ENCODE results near the gene LSS. TPM values are rescaled to one million over a fixed set of nuclear protein-coding genes. Genes with fewer than 3 reads are reported as not detected.

The LSS gene
- polyA plus RNA-seq, 1 donor from 2014 or later = 101 TPM

GRCh38 chr21:46269466-46269865, 40.9 kb upstream of the LSS start:
- Histone ChIP-seq H3K27me3 (ENCODE audit: insufficient read depth, low read depth, low read length) (no peaks in the 10 kb centered on the region), H3K27ac (ENCODE audit: low read length) (no peak overlapping the region), H3K4me3 (ENCODE audit: low read length) (no peak overlapping the region), H3K79me2 (replicated peaks; ENCODE audit: insufficient read depth, low read length) (no peaks in the 10 kb centered on the region), H4K20me1 (ENCODE audit: insufficient read depth) (no peaks in the 10 kb centered on the region), H3K4me2 (ENCODE audit: low read length) (no peak overlapping the region), H3K9me3 (ENCODE audit: low read length) (no peaks in the 10 kb centered on the region), H3F3A (ENCODE audit: insufficient read depth, low read length, poor library complexity, severe bottlenecking) (no peaks in the 10 kb centered on the region), H3K9ac (ENCODE audit: low read length) (no peak overlapping the region), H3K9me2 (ENCODE audit: insufficient read depth, low read length) (no peaks in the 10 kb centered on the region), H2AFZ (ENCODE audit: low read depth, low read length) (no peak overlapping the region), H3K36me3 (ENCODE audit: insufficient read depth, low read length) (peaks cover 5% of the 10 kb centered on the region)
- no peak for TF ChIP-seq SMC3 (conservative IDR thresholded peaks at IDR 0.05; ENCODE audit: poor library complexity)
- TF ChIP-seq RAD21 (conservative IDR thresholded peaks at IDR 0.05) = no peak
- TF ChIP-seq EP300 (conservative IDR thresholded peaks at IDR 0.05; ENCODE audit: poor library complexity, severe bottlenecking) = no peak
- no peak for TF ChIP-seq CTCF (IDR thresholded peaks at IDR 0.05; ENCODE audit: poor library complexity, severe bottlenecking)
- TF ChIP-seq POLR2AphosphoS5 (IDR thresholded peaks at IDR 0.05) = no peak
- no peak for TF ChIP-seq MXI1 (conservative IDR thresholded peaks at IDR 0.05; ENCODE audit: poor library complexity, severe bottlenecking)

GRCh38 chr21:46268371-46268770, 39.8 kb upstream of the LSS start:
- Histone ChIP-seq H3K9me3 (ENCODE audit: low read length) (no peaks in the 10 kb centered on the region), H3K36me3 (ENCODE audit: insufficient read depth, low read length) (peaks cover 5% of the 10 kb centered on the region), H3K9me2 (ENCODE audit: insufficient read depth, low read length) (no peaks in the 10 kb centered on the region)

More at GRCh38 chr21:46268371-46268770, 39.8 kb upstream of the LSS start:
- H3K4me3 ChIP-seq (ENCODE audit: low read length) = no peak overlapping the region
- H3F3A ChIP-seq (ENCODE audit: insufficient read depth, low read length, poor library complexity, severe bottlenecking) = no peaks in the 10 kb centered on the region
- H4K20me1 ChIP-seq (ENCODE audit: insufficient read depth) = no peaks in the 10 kb centered on the region
- no peak overlapping the region for H3K9ac ChIP-seq (ENCODE audit: low read length)
- no peak overlapping the region for H3K27ac ChIP-seq (ENCODE audit: low read length)
- H3K4me2 ChIP-seq (ENCODE audit: low read length) = no peak overlapping the region
- no peak overlapping the region for H2AFZ ChIP-seq (ENCODE audit: low read depth, low read length)
- no peaks in the 10 kb centered on the region for H3K79me2 ChIP-seq (replicated peaks; ENCODE audit: insufficient read depth, low read length)
- no peak for TF ChIP-seq TAF1 (IDR thresholded peaks at IDR 0.05; ENCODE audit: low read depth)
- TF ChIP-seq MXI1 (conservative IDR thresholded peaks at IDR 0.05; ENCODE audit: poor library complexity, severe bottlenecking) = no peak
- TF ChIP-seq POLR2AphosphoS5 (IDR thresholded peaks at IDR 0.05) = no peak
- no peak for TF ChIP-seq REST (IDR thresholded peaks at IDR 0.05; ENCODE audit: borderline replicate concordance)
- no peak for TF ChIP-seq CTCF (IDR thresholded peaks at IDR 0.05; ENCODE audit: poor library complexity, severe bottlenecking)
- TF ChIP-seq RAD21 (conservative IDR thresholded peaks at IDR 0.05) = no peak
- TF ChIP-seq EP300 (conservative IDR thresholded peaks at IDR 0.05; ENCODE audit: poor library complexity, severe bottlenecking) = no peak
- H3K27me3 ChIP-seq (ENCODE audit: insufficient read depth, low read depth, low read length) = no peaks in the 10 kb centered on the region

Measured in neural cell (in vitro differentiated cells).